NCI-H2227 treated with DMSO at 0.1 percent for 48 hours (cell line): Measurements from ENCODE around the gene IL34.
"Not testable (repeated sequence)": the region's sequence is repeated elsewhere in the genome, so short reads cannot be mapped to it uniquely, and the experiment has no call there.

Experiments used
- DNase-seq: peaks from one replicate; lab custom pipeline; 2025; lab: John Stamatoyannopoulos, UW

The IL34 gene

DNA sequence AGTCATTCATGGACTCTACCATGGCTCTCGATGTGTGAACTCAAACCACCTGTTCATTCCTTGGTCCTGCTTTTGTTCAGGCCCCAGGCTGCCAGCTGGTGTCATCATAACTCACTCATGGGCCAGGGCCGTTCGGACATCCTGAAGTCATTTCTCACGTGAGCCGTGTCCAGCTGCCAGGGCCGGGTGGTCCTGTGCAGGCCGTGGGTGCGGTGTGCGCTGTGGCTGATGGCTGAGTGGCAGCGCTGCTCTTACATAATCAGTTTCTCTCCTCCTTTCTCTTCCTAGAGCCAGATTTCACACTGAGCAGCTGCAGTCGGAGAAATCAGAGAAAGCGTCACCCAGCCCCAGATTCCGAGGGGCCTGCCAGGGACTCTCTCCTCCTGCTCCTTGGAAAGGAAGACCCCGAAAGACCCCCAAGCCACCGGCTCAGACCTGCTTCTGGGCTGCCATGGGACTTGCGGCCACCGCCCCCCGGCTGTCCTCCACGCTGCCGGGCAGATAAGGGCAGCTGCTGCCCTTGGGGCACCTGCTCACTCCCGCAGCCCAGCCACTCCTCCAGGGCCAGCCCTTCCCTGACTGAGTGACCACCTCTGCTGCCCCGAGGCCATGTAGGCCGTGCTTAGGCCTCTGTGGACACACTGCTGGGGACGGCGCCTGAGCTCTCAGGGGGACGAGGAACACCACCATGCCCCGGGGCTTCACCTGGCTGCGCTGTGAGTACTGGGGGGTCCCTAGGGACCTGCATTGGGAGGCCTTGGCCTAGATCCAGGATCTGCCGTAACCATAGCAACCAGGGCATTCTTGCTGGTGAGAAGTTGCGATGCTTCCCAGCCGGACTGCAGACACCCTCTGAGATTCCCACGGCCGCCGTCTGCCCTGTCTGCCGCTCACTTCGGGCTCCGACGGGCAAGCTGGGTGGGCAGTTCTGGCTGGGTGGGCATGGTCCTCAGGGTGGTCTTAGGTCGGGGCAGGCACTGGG lies at the start of gene IL34:
Gene IL34, plus strand, starts transcription at position 300 of the 982 bp plus-strand sequence. Its CDS starts 389 bp downstream, at position 689.
- DNase-seq = no peak

GRCh38 chr16:70597135-70597835 lies 49.1 kb upstream of the IL34 start:
- DNase-seq = no peak

GRCh38 chr16:70598937-70599503 lies 47.3 kb upstream of the IL34 start:
- no peak for DNase-seq

DNA sequence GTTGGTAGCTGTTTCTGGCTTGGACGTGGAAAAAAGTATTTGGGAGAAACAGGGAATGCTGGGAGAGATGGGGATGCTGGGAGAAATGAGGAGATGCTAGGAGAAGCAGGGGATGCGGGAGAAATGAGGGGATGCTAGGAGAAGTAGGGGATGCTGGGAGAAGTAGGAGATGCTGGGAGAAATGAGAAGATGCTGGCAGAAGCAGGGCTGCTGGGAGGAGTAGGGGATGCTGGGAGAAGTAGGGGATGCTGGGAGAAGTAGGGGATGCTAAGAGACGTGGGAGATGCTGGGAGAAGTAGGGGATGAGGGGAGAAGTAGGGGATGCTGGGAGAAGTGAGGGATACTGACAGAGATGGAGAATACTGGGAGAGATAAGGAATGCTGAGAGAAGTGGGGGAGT lies 45.6 kb upstream of the IL34 start:
- no peak for DNase-seq

GRCh38 chr16:70601576-70602575 lies 44.5 kb upstream of the IL34 start:
- DNase-seq = no peak

GRCh38 chr16:70602831-70603230 lies 43.5 kb upstream of the IL34 start:
- DNase-seq = no peak

- no peak for DNase-seq
Observed at GRCh38 chr16:70604407-70605282, 41.7 kb upstream of the IL34 start.

GRCh38 chr16:70605283-70605657 lies 41.1 kb upstream of the IL34 start:
- no peak for DNase-seq

GRCh38 chr16:70608521-70608920 lies 37.8 kb upstream of the IL34 start:
- DNase-seq = no peak

DNA sequence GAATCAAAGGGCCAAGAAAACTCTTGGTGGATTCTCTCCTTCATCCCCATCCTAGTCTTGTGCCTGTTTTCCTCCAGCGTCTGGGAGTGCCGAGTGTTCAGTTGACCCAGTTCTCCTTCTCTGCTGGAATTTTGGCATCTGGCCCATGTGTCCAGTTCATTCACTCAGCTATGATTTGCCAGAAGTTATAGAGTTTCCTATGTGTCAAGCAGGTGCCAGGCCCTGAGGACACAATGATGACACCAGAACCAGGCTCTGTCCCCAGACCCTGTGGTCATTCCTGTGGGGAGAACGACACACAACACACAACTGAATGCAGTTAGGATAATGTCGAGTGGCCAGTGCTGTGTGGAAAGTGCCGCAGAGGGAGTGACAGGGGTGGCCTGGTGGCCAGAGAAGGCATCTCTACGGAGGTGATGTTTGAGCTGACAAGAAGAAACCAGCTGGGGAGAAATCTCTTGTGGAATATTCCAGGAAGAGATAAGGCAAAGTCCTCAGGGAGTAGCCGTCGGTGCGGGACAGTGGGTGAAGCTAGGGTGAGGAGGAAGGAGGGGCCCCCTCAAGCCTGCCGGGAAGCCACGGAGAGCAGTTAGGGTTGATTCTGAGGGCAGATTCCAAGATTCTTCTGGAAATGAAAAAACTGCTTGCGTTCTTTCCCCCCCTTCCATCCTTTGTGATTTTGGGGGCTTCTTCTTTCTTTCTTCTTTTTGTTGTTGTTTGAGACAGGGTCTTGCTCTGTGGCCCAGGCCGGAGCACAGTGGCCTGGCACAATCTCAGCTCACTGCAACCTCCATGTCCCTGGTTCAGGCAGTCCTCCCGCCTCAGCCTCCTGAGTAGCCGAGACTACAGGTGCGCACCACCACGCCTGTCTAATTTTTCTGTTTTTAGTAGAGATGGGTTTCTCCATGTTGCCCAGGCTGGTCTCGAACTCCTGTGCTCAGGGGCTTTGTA lies 35.8 kb upstream of the IL34 start:
- DNase-seq = no peak

GRCh38 chr16:70611224-70611598 lies 35.1 kb upstream of the IL34 start:
- DNase-seq = no peak

DNA sequence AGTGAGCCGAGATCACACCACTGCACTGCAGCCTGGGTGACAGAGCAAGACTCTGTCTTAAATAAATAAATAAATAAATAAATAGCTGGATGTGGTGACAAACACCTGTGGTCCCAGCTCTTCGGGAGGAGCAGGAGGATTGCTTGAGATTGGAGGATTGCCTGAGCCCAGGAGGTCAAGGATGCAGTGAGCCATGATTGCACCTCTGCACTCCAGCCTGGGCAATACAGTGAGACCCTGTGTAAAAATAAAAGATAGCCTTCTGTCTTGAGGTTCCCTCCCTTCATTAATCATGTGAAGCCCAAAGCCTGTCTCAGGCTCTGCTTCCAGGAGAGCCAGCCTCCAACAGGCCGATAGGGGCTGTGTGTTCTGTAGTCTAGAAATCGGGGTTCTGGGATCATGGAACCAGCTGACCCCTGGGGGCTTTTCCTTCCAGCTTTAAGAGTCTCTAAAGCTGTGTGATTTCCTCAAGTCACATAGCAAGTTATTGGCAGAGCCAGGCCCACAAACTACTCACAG lies 34.5 kb upstream of the IL34 start:
- DNase-seq = no peak

DNA sequence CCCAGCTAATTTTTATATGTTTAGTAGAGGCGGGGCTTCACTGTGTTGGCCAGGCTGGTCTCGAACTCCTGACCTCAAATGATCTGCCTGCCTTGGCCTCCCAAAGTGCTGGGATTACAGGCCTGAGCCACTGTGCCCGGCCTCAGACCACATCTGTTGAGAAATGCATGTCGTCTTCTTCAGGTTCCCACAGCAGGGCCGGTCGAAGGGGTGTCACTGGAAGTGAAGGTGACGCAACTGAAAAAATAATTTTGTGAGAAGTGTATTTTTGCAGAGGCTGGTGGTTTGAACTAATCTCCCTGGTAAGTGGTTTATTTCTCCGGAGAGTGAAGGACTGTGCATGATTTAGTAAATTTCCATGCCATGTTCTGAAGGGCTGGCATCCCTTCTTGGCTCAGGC lies 33.4 kb upstream of the IL34 start:
- DNase-seq = no peak

- no peak for DNase-seq
Observed at GRCh38 chr16:70614208-70614951, 32.0 kb upstream of the IL34 start.

GRCh38 chr16:70615945-70616344 lies 30.4 kb upstream of the IL34 start:
- no peak for DNase-seq

- not testable (repeated sequence) for DNase-seq
Observed at GRCh38 chr16:70621864-70622263, 24.5 kb upstream of the IL34 start.

DNA sequence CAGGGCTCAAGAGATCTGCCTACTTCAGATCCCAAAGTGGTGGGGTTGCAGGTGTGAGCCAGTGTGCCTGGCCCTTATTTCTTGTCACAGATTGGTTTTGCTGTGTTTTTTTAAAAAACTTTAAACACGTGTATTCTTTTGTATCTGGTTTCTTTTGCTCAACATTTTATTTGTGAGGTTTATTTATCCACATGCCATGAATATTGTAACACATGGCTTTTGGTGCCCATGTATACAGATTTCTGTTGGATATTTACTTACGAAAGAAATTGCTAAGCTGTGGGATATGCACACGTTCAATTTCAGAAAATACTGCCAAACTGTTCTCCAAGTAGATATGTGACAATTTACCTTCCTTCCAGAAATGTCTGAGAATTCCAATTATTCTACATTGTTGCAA lies 18.7 kb upstream of the IL34 start:
- no peak for DNase-seq

- DNase-seq = no peak
Observed at GRCh38 chr16:70630960-70631745, 15.2 kb upstream of the IL34 start.
